ENCODE measurements around the gene SAMD4A. TPM values are rescaled to one million over a fixed set of nuclear protein-coding genes. Genes with fewer than 3 reads are reported as not detected.

SAMD4A gene
- total RNA-seq, 2 experiments from 2014 or later: 3.6 to 3.9 TPM

DNA sequence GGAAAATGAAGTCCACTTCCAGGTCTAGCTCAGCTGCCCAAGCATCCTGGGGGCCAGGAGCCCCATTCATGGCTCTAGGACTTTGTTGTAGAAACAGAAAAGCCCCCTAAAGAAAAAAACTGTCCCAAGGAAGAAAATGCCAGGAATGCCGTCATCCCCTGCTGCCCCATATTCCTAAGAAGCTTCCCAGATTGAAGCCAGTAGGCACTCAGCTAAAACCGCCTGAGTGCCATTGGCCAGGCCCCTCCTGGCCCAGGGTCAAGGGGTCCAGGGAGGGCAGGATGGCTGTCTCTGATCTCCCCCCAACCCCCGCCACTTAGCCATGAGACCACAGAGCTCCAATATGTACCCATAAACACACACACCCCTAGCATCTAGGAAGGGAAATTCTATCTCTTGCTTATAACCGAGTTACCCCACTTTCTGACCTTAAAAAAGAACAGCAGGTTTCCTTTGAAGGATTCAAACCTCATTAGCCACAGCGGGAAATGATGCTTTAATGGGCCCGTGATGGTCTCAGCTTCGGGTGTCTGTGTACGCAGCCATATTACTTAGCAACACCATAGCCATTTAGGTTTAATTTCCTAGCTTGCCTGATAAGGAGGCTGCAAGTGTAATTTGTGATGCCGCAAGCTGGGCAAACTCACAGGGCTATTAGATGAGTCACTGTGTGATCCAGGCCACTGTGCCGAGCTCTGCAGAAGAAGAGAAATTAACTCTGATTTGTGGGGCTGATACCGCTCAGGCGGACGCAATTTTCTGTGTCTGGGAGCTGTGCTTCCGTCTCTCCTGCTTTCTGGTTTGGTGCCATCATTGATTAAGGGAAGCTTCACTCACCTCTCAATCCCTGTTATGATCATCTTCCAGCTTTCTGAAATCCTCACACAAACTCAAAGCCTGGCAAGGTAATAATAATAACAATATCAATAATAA lies 251.5 kb downstream of the SAMD4A start:
- ATAC-seq: no peak
- Mint-ChIP-seq H3K36me3 (ENCODE audit: low read depth) (no peaks in the 10 kb centered on the region), H3K27ac (no peak overlapping the region), H3K4me1 (ENCODE audit: low read depth) (no peaks in the 10 kb centered on the region), H3K9me3 (ENCODE audit: insufficient read depth) (no peaks in the 10 kb centered on the region), H3K27me3 (ENCODE audit: low read depth) (peaks cover 7% of the 10 kb centered on the region), H3K4me3 (no peak overlapping the region)
- no peak for DNase-seq
- ChIA-PET CTCF (interaction anchor here (0.8 to 7.4 kb wide), 4 partner anchors 12 to 63 kb away, joined by 3 to 43 read pairs (median 6); no protein-coding TSS in a partner anchor), POLR2A (interaction anchor here (0.9 kb wide), 1 partner anchor 12 kb away, joined by 3 read pairs; no protein-coding TSS in a partner anchor)

DNA sequence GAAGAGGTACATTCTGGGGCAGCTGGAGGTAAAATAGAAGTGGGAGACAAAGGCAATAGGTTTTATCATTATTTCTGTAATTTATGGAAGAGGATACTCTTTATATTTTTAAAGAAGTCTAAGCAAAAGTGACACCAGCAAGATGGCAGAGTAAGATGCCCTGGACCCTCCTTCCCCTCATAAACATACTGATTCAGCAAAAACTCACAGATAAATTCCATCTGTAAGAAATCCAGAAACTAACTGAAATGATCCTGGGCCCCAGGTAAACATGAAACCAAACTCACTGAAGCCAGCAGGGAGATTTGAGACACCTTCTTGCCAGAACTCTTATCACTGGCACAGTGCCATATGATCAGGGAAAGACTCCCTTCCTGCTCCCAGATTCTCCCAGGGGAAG lies 255.8 kb downstream of the SAMD4A start:
- H3K4me3 Mint-ChIP-seq: no peak overlapping the region
- no peaks in the 10 kb centered on the region for H3K4me1 Mint-ChIP-seq (ENCODE audit: low read depth)
- ChIA-PET POLR2A (no interaction called here), CTCF (interaction anchor here (0.6 to 7.4 kb wide), 2 partner anchors 9 to 16 kb away, joined by 3 to 43 read pairs; no protein-coding TSS in a partner anchor)
- H3K27me3 Mint-ChIP-seq (ENCODE audit: low read depth): peaks cover 16% of the 10 kb centered on the region
- H3K27ac Mint-ChIP-seq: no peak overlapping the region
- peaks cover 2% of the 10 kb centered on the region for H3K36me3 Mint-ChIP-seq (ENCODE audit: low read depth)
- no peak for ATAC-seq
- peaks cover 13% of the 10 kb centered on the region for H3K9me3 Mint-ChIP-seq (ENCODE audit: insufficient read depth)
- no peak for DNase-seq

DNA sequence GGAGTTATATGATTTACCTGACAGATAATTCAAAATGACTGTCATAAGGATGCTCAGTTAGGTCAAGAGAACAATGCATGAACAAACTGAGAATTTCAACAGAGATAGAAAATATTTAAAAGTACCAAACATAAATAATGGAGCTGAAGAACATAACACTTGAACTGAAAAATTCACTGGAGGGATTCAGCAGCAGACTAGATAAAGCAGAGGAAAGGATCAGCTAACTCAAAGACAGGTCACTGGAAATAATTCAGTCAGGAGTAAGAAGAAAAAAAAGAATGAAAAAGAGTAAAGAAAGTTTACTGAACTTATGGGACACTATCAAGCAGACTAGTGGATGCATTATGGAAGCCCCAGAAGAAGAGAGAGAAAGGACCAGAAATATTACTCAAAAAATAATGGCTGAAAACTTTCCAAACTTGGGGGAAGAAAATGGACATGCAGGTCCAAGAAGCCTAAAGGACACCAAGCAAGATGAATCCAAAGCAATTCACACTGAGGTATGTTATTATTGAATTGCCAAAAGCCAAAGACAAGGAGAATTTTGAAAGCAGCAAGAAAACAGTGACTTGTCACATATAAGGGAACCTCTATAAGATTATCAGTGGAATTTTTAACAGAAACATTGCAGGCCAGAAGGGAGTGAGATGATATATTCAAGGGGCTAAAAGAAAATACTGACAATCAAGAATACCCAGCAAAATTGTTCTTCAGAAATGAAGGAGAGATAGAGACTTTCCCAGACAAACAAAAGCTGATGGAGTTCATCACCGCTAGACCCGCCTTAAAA lies 257.0 kb downstream of the SAMD4A start:
- Mint-ChIP-seq H3K36me3 (ENCODE audit: low read depth) (peaks cover 2% of the 10 kb centered on the region), H3K27me3 (ENCODE audit: low read depth) (peaks cover 16% of the 10 kb centered on the region), H3K4me3 (no peak overlapping the region), H3K27ac (no peak overlapping the region), H3K4me1 (ENCODE audit: low read depth) (no peaks in the 10 kb centered on the region), H3K9me3 (ENCODE audit: insufficient read depth) (peaks cover 13% of the 10 kb centered on the region)
- CTCF ChIA-PET: no interaction called here
- POLR2A ChIA-PET: no interaction called here
- no peak for DNase-seq
- ATAC-seq: no peak

DNA sequence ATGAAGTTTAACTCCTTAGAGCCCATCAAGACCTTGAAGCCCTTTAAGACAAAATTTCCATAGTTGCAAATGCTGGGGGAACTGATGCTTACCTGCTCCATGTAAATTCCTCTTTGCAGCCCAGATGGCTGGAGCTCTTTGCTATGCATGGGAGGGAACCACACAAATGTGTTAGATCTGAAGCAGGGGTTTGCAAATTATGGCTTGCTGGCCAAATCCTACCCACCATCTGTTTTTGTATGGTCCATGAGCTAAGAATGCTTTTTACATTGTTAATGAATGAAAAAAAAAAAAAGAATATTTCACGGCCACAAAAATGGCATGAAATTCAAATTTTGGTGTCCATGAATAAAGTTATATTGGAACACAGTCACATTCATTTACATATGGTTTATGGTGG lies 261.1 kb downstream of the SAMD4A start:
- Mint-ChIP-seq H3K27ac (no peak overlapping the region), H3K36me3 (ENCODE audit: low read depth) (peaks cover 6% of the 10 kb centered on the region), H3K4me3 (no peak overlapping the region), H3K9me3 (ENCODE audit: insufficient read depth) (peaks cover 13% of the 10 kb centered on the region), H3K27me3 (ENCODE audit: low read depth) (peaks cover 18% of the 10 kb centered on the region), H3K4me1 (ENCODE audit: low read depth) (no peaks in the 10 kb centered on the region)
- CTCF ChIA-PET: no interaction called here
- POLR2A ChIA-PET: no interaction called here
- DNase-seq: no peak
- ATAC-seq: no peak

DNA sequence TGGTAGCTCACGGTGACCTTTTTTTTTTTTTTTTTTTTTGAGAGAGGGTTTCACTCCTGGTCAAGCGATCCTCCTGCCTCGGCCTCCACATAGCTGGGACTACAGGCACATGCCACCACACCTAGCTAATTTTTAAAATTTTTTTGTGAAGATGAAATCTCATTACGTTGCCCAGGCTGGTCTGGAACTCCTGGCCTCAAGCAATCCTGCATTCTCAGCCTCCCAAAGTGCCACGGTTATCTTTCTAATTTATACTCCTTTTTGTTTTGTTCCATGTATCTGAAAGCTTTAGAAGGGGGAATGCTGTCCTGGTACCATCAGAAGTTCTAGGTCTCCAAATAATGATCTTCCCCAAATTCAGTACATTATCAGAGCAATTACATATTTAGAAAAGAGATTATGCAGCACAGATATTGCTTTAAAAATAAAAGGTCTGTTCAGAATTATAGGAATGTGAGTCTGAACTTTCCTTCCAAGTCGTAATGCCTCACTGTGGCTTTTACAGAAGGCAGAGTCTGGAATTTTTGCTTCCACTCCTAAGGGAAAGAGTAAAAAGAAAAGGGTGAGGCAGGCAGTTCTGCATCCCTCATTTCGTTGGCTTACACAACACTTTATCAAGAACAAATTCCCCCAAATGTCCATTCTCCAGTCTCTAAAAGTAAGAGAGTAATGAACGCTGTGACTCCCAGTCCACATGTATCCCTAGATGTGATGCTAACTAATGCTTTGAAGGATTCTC lies 262.7 kb downstream of the SAMD4A start:
- no peak overlapping the region for H3K27ac Mint-ChIP-seq
- ATAC-seq (no peak), DNase-seq (no peak)
- no peaks in the 10 kb centered on the region for H3K4me1 Mint-ChIP-seq (ENCODE audit: low read depth)
- ChIA-PET POLR2A (interaction anchor here (0.7 kb wide), 1 partner anchor 72 kb away, joined by 4 read pairs; no protein-coding TSS in a partner anchor), CTCF (no interaction called here)
- H3K36me3 Mint-ChIP-seq (ENCODE audit: low read depth): peaks cover 6% of the 10 kb centered on the region
- H3K9me3 Mint-ChIP-seq (ENCODE audit: insufficient read depth): peaks cover 5% of the 10 kb centered on the region
- H3K27me3 Mint-ChIP-seq (ENCODE audit: low read depth): peaks cover 15% of the 10 kb centered on the region
- H3K4me3 Mint-ChIP-seq: no peak overlapping the region

DNA sequence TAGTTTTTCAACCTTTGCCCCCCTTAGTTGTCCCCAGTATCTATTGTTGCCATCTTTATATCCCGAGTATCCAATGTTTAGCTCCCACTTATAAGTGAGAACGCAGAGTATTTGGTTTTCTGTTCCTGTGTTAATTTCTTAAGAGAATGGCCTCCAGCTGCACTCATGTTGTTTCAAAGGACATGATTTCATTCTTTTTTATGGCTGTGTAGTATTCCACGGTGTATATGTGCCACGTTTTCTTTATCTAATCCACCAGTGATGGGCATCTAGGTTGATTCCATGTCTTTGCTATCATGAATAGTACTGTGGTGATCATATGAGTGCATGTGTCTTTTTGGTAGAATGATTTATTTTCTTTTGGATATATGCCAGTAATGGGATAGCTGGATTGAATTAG lies 263.7 kb downstream of the SAMD4A start:
- peaks cover 11% of the 10 kb centered on the region for H3K27me3 Mint-ChIP-seq (ENCODE audit: low read depth)
- no peaks in the 10 kb centered on the region for H3K9me3 Mint-ChIP-seq (ENCODE audit: insufficient read depth)
- POLR2A ChIA-PET: no interaction called here
- peaks cover 4% of the 10 kb centered on the region for H3K36me3 Mint-ChIP-seq (ENCODE audit: low read depth)
- CTCF ChIA-PET: no interaction called here
- H3K4me1 Mint-ChIP-seq (ENCODE audit: low read depth): no peaks in the 10 kb centered on the region
- H3K4me3 Mint-ChIP-seq: no peak overlapping the region
- no peak overlapping the region for H3K27ac Mint-ChIP-seq
- DNase-seq (no peak), ATAC-seq (no peak)

DNA sequence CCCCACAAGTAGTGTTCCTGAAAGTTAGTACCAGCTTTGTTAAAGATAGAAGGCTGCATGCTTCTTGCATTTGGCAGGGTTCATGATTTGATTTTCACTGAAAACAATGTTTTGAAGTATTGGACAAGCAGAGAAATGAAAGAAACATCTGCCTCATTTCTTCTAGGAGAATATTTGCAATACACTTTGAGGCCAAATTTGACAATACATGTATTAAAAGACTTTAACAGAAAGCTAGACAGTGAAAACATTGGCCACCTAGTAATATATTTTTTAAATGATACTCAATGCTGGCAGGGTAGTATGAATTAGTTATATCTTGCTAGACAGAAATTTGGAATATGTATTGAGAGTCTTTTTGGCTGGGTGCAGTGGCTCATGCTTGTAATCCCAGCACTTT lies 267.2 kb downstream of the SAMD4A start:
- no peaks in the 10 kb centered on the region for H3K4me1 Mint-ChIP-seq (ENCODE audit: low read depth)
- POLR2A ChIA-PET: no interaction called here
- no peak for ATAC-seq
- DNase-seq: no peak
- no peak overlapping the region for H3K4me3 Mint-ChIP-seq
- peaks cover 9% of the 10 kb centered on the region for H3K27me3 Mint-ChIP-seq (ENCODE audit: low read depth)
- no peak overlapping the region for H3K27ac Mint-ChIP-seq
- CTCF ChIA-PET: no interaction called here
- H3K9me3 Mint-ChIP-seq (ENCODE audit: insufficient read depth): no peaks in the 10 kb centered on the region
- peaks cover 10% of the 10 kb centered on the region for H3K36me3 Mint-ChIP-seq (ENCODE audit: low read depth)

DNA sequence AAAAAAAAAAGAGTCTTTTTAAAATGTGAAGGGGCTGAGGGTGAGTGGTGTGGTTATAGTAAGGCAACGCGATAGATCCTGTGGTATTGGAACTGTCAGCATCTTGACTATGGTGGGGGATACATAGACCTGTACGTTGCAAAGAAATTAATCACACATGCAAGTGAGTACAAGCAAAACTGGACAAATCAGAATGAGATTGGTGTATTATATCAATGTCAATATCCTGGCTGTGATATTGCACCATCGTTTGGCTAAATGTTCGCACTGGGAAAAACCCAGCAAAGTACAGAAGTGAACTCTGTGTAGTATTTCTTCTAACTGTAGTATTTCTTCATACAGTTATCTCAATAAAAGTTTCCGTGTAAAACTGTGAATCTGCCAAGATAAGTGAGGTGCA lies 267.8 kb downstream of the SAMD4A start:
- CTCF ChIA-PET: no interaction called here
- no peak for ATAC-seq
- H3K36me3 Mint-ChIP-seq (ENCODE audit: low read depth): peaks cover 15% of the 10 kb centered on the region
- H3K27ac Mint-ChIP-seq: no peak overlapping the region
- POLR2A ChIA-PET: no interaction called here
- H3K4me1 Mint-ChIP-seq (ENCODE audit: low read depth): no peaks in the 10 kb centered on the region
- no peaks in the 10 kb centered on the region for H3K9me3 Mint-ChIP-seq (ENCODE audit: insufficient read depth)
- no peak for DNase-seq
- H3K4me3 Mint-ChIP-seq: no peak overlapping the region
- H3K27me3 Mint-ChIP-seq (ENCODE audit: low read depth): peaks cover 9% of the 10 kb centered on the region

DNA sequence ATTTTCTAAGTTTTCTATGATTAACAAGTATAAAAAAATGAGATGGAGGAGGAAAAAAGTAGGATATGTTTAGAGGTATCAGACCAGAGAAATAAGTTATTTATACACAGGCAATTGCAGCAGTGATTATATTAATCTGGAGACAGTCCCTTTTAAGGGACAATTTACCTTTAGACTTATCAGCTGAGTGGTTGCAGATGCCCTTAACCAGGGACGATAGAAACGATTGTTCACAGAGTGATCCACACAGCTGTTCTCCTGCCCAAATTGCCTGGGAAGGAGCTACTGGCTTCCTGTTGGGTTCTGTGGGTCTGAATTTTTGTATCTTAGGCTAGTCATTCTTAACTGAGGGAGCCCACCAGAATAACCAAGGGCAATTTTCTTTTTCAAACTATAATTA lies 269.3 kb downstream of the SAMD4A start:
- peaks cover 2% of the 10 kb centered on the region for H3K27me3 Mint-ChIP-seq (ENCODE audit: low read depth)
- no peak overlapping the region for H3K27ac Mint-ChIP-seq
- ChIA-PET CTCF (no interaction called here), POLR2A (no interaction called here)
- DNase-seq (no peak), ATAC-seq (no peak)
- no peaks in the 10 kb centered on the region for H3K9me3 Mint-ChIP-seq (ENCODE audit: insufficient read depth)
- no peak overlapping the region for H3K4me3 Mint-ChIP-seq
- H3K36me3 Mint-ChIP-seq (ENCODE audit: low read depth): peaks cover 27% of the 10 kb centered on the region
- H3K4me1 Mint-ChIP-seq (ENCODE audit: low read depth): no peaks in the 10 kb centered on the region

DNA sequence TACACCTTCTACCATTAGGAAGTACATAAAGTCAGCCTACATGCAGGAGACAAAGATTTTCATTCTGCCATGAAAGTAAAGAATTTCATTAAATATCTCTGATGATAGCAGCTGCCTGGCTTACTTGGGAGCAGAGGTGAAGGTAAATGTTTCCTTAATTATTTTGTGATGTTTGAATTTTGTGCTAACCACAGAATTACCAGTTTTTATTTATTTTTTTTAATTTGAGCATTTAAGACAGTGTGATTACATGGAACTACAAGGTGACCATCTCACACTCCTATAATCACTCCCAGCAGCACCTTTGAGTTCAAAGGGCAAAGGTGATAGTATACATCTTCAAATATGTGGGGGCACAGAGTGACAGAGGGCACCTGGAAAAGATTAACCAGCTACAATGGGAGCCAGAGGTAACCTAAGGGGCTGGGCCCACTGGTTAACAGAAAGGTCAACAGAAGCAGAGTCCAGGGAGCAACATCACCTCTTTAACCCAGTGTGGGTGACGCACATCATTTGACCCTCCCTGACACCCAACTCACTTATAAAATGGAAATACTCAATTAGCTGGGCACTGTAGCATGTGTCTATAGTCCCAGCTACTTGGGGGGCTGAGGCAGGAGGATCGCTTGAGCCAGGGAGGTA lies 270.7 kb downstream of the SAMD4A start:
- Mint-ChIP-seq H3K27me3 (ENCODE audit: low read depth) (no peaks in the 10 kb centered on the region), H3K9me3 (ENCODE audit: insufficient read depth) (no peaks in the 10 kb centered on the region), H3K4me1 (ENCODE audit: low read depth) (no peaks in the 10 kb centered on the region), H3K27ac (no peak overlapping the region), H3K4me3 (no peak overlapping the region), H3K36me3 (ENCODE audit: low read depth) (peaks cover 35% of the 10 kb centered on the region)
- no peak for ATAC-seq
- POLR2A ChIA-PET: no interaction called here
- no peak for DNase-seq
- CTCF ChIA-PET: interaction anchor here (1.5 kb wide), 1 partner anchor 31 kb away, joined by 4 read pairs; no protein-coding TSS in a partner anchor

DNA sequence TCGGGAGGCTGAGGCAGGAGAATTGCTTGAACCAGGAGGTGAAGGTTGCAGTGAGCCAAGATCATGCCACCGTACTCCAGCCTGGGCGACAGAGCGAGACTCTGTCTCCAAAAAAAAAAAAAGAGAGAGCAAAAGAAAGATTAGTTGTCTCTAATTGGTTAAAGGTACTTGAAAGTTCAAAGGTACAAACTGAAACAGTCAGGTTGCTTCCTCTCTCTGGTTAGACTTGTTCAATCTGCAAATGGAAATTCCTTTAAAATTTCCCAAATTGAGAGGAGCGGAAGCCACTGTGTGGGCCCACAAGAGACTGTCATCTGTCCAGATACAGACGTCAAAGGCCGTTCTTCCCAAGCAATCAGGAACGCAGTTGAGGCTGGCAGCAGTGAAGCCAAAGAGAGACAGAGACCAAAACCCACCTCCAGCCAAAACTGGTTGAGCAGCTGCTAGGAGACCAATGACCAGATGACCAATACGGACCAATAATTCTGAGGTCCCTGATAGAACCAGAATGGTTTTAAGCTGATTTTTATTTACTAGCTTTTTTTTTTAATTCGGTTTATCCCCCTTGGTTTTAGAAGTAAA lies 272.1 kb downstream of the SAMD4A start:
- CTCF ChIA-PET: no interaction called here

More for the DNA sequence above, 272.1 kb downstream of the SAMD4A start:
- Mint-ChIP-seq H3K27me3 (ENCODE audit: low read depth) (no peaks in the 10 kb centered on the region), H3K36me3 (ENCODE audit: low read depth) (peaks cover 38% of the 10 kb centered on the region), H3K27ac (no peak overlapping the region), H3K4me1 (ENCODE audit: low read depth) (no peaks in the 10 kb centered on the region), H3K9me3 (ENCODE audit: insufficient read depth) (no peaks in the 10 kb centered on the region), H3K4me3 (no peak overlapping the region)
- POLR2A ChIA-PET: interaction anchor here (0.7 kb wide), 1 partner anchor 719 kb away, joined by 5 read pairs; no protein-coding TSS in a partner anchor
- no peak for ATAC-seq
- no peak for DNase-seq

Data from activated CD8-positive, alpha-beta T cell treated with anti-CD3 and anti-CD28 coated beads, Interleukin-2, amount 10 ng/mL, durations not matched to agents 7 days and 5 days (primary cell).